GM06990 (cell line): ENCODE data around the gene TRHDE.

ENCODE experiments used
- DNase-seq: peaks from one replicate; pipeline ENCODE4 v3.0.0-alpha.2; 2011; ENCODE audit not compliant: insufficient read length; ENCODE audit errors: extremely low read depth
- H3K27me3 ChIP-seq: replicated peaks from 2 replicates; pipeline ENCODE4 v1.6.0; 2011; ENCODE audit warnings: low read length; ENCODE audit not compliant: control insufficient read depth, insufficient read depth
- H3K36me3 ChIP-seq: 2 replicates; pipeline ENCODE4 v1.5.1; 2011; ENCODE audit warnings: low read length; ENCODE audit not compliant: control insufficient read depth, insufficient read depth
- H3K4me3 ChIP-seq: replicated peaks from 2 replicates; pipeline ENCODE4 v1.5.1; 2011; ENCODE audit warnings: low read depth, mild to moderate bottlenecking, control low read depth, low read length
- CTCF ChIP-seq: IDR thresholded peaks from 2 replicates; pipeline ENCODE4 v1.5.1; 2011; ENCODE audit warnings: low read length, control low read depth, mild to moderate bottlenecking, inconsistent platforms; ENCODE audit not compliant: insufficient read depth, poor library complexity, severe bottlenecking

Gene TRHDE

GRCh38 chr12:72499244-72499643, 227.1 kb downstream of the TRHDE start:
- Histone ChIP-seq H3K4me3 (no peak overlapping the region), H3K36me3 (no peaks in the 10 kb centered on the region), H3K27me3 (no peaks in the 10 kb centered on the region)
- DNase-seq = no peak
- TF ChIP-seq CTCF = no peak

- Histone ChIP-seq H3K4me3 (no peak overlapping the region), H3K27me3 (no peaks in the 10 kb centered on the region), H3K36me3 (no peaks in the 10 kb centered on the region)
- no peak for TF ChIP-seq CTCF
- DNase-seq = no peak
These were observed 230.4 kb downstream of the TRHDE start for GRCh38 chr12:72502546-72502945.

- DNase-seq = no peak
- no peak for TF ChIP-seq CTCF
- H3K27me3 ChIP-seq = no peaks in the 10 kb centered on the region
- no peaks in the 10 kb centered on the region for H3K36me3 ChIP-seq
- no peak overlapping the region for H3K4me3 ChIP-seq
These were observed 233.1 kb downstream of the TRHDE start for GRCh38 chr12:72505227-72505626.

GRCh38 chr12:72509891-72510290, 237.7 kb downstream of the TRHDE start:
- H3K4me3 ChIP-seq = no peak overlapping the region
- DNase-seq = no peak
- no peak for TF ChIP-seq CTCF
- H3K27me3 ChIP-seq = no peaks in the 10 kb centered on the region
- H3K36me3 ChIP-seq = no peaks in the 10 kb centered on the region

GRCh38 chr12:72510772-72511171, 238.6 kb downstream of the TRHDE start:
- H3K4me3 ChIP-seq = no peak overlapping the region
- H3K36me3 ChIP-seq = no peaks in the 10 kb centered on the region
- TF ChIP-seq CTCF = no peak
- no peak for DNase-seq
- no peaks in the 10 kb centered on the region for H3K27me3 ChIP-seq

- TF ChIP-seq CTCF = no peak
- no peaks in the 10 kb centered on the region for H3K36me3 ChIP-seq
- H3K4me3 ChIP-seq = no peak overlapping the region
- no peaks in the 10 kb centered on the region for H3K27me3 ChIP-seq
- no peak for DNase-seq
These were observed 239.3 kb downstream of the TRHDE start for GRCh38 chr12:72511498-72511897.
